ENCODE measurements around the gene IFNLR1. TPM values are rescaled to one million over a fixed set of nuclear protein-coding genes. Genes with fewer than 3 reads are reported as not detected.

The IFNLR1 gene
- total RNA-seq, 4 donors from 2014 or later, result 9.1 to 38.2 (median 36.1) TPM

DNA sequence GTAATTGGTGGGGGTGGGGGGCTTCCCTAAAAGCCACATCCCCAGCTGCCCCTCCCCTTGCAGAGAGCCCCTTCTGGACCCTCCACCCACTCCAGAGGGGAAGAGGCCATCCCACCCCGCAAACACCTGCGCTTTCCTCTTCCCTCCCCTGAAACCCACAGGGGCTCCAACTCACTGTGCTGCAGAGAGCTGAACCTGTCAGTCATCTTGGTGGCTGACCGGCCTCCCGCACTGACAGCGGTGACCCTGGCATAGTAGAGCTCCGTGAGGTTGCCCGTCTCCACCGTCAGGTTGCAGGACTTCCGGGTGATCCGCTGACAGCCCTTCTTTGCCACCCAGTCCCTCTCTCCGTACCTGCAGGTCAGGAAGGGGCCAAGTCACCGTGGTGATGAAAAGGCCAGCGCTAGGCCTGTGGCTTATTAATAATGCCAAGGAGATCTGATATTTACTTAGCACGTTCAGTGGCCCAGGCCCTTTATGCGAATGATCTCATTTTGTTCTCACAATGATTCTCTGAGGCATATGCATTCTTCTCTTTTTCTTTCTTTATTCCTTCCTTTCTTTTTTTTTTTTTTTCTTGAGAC is 50.0 kb downstream of the IFNLR1 start:
- Histone ChIP-seq H3K4me3 (no peak overlapping the region), H3K36me3 (peaks cover 0 to 40% (median 0%) of the 10 kb centered on the region in 3 donors), H3K27me3 (no peaks in the 10 kb centered on the region), H3K9me3 (no peaks in the 10 kb centered on the region), H3K4me1 (no peaks in the 10 kb centered on the region), H3K27ac (no peak overlapping the region)
- no peak for DNase-seq
- TF ChIP-seq POLR2A (IDR thresholded peaks at IDR 0.05), result no peak
- TF ChIP-seq, protein P1, sequence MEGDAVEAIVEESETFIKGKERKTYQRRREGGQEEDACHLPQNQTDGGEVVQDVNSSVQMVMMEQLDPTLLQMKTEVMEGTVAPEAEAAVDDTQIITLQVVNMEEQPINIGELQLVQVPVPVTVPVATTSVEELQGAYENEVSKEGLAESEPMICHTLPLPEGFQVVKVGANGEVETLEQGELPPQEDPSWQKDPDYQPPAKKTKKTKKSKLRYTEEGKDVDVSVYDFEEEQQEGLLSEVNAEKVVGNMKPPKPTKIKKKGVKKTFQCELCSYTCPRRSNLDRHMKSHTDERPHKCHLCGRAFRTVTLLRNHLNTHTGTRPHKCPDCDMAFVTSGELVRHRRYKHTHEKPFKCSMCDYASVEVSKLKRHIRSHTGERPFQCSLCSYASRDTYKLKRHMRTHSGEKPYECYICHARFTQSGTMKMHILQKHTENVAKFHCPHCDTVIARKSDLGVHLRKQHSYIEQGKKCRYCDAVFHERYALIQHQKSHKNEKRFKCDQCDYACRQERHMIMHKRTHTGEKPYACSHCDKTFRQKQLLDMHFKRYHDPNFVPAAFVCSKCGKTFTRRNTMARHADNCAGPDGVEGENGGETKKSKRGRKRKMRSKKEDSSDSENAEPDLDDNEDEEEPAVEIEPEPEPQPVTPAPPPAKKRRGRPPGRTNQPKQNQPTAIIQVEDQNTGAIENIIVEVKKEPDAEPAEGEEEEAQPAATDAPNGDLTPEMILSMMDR (IDR thresholded peaks at IDR 0.05), result no peak

DNA sequence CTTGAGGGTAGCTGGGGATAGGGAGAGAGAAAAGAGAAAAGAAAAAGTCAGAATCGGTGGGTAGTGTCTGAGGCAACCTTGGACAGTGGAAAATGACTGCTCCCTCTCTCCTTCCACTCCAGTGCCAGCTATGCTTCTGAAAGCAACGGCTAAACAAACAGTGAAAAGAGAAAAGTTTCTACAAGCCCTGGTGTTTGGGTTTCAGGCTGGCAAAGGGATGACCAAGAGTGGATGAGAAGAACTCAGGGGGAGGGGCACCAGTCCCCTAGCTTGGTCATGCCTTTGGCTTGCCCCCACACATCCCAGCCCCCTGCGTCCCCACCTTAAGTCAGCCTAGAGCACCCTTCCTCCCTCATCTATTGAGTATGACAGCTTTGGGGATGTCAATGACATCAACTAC is 52.7 kb downstream of the IFNLR1 start:
- no peak overlapping the region for H3K4me3 ChIP-seq
- TF ChIP-seq, protein P1 (IDR thresholded peaks at IDR 0.05), result no peak
- no peak for TF ChIP-seq POLR2A (IDR thresholded peaks at IDR 0.05)
- peaks cover 0 to 50% (median 0%) of the 10 kb centered on the region in 3 donors for H3K36me3 ChIP-seq
- H3K9me3 ChIP-seq, result no peaks in the 10 kb centered on the region
- H3K4me1 ChIP-seq, result no peaks in the 10 kb centered on the region
- no peak overlapping the region for H3K27ac ChIP-seq
- DNase-seq, result no peak
- H3K27me3 ChIP-seq, result no peaks in the 10 kb centered on the region

DNA sequence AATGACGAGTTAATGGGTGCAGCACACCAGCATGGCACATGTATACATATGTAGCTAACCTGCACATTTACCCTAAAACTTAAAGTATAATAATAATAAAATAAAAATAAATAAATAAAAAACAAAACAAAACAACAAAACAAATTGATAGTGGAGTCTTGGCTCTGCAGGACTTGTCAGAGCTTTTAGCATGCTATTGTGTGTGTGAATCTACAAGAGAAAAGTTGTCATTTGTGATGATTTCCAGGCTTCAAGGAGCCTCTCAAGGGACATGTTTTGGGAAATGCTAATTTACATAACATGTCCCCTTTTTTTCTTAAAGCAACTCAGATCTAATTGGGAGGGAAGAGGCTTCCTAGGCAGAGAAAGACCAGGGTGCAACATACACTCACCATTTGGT is 53.3 kb downstream of the IFNLR1 start:
- Histone ChIP-seq H3K4me3 (no peak overlapping the region), H3K9me3 (no peaks in the 10 kb centered on the region), H3K36me3 (peaks cover 0 to 50% (median 0%) of the 10 kb centered on the region in 3 donors), H3K27me3 (no peaks in the 10 kb centered on the region), H3K4me1 (no peaks in the 10 kb centered on the region), H3K27ac (no peak overlapping the region)
- TF ChIP-seq, protein P1 (IDR thresholded peaks at IDR 0.05), result no peak
- no peak for TF ChIP-seq POLR2A (IDR thresholded peaks at IDR 0.05)
- DNase-seq, result no peak

DNA sequence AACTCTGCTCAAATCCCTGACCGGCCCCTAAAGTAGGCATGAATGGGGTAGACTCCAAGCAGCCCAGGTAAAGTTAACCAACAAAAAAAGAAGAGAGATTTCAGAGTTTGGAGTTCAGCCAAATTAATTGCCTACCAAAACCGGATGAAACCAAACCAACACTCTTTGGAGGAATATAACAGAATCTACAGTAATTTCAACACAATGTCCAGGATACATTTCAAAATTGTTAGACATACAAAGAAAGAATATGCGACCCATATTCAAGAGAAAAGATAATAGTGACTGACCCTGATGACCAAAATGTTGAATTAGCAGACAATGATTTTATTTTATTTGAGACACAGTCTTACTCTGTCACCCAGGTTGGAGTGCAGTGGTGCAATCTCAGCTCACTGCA is 56.7 kb downstream of the IFNLR1 start:
- Histone ChIP-seq H3K36me3 (peaks cover 0 to 51% (median 0%) of the 10 kb centered on the region in 3 donors), H3K27me3 (no peaks in the 10 kb centered on the region), H3K4me3 (no peak overlapping the region), H3K9me3 (no peaks in the 10 kb centered on the region), H3K27ac (no peak overlapping the region), H3K4me1 (no peaks in the 10 kb centered on the region)
- DNase-seq, result no peak
- no peak for TF ChIP-seq POLR2A (IDR thresholded peaks at IDR 0.05)
- TF ChIP-seq, protein P1 (IDR thresholded peaks at IDR 0.05), result no peak

DNA sequence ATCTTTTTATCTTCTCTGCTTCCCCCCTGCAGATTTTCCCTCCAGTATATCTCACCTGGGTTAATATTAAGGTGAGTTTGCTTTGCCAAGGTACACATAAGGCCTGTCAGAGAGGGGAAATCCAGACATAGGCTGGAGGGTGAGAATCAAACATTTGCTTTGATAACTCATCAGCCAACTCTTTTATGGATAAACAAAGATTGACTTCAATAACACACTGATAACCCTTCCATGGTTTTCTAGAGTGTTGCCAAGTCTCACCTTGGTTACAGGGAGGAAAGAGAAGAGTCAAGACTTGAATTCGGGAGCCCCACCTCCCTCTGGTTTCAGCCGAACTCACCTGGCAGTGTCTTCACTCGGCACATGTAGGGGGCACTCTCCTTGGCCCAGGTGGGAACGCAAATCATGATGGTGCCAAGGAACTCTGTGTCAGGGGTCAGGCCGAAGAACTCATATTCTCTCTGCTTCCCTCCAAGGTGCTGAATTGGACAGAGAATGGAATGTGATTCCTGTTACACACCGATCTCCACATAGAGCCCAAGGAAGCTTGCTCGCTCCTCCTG is 59.2 kb downstream of the IFNLR1 start:
- Histone ChIP-seq H3K9me3 (no peaks in the 10 kb centered on the region), H3K4me1 (no peaks in the 10 kb centered on the region), H3K4me3 (no peak overlapping the region), H3K36me3 (peaks cover 0 to 35% (median 0%) of the 10 kb centered on the region in 3 donors), H3K27me3 (no peaks in the 10 kb centered on the region), H3K27ac (peak overlapping the region in 1 of 4 donors; percentile 27)
- DNase-seq, result no peak
- TF ChIP-seq POLR2A (IDR thresholded peaks at IDR 0.05), result no peak
- TF ChIP-seq, protein P1 (IDR thresholded peaks at IDR 0.05), result no peak

Measured in Peyer's patch (tissue), 4 donors.